ENCODE results near the gene POU3F2. TPM values are rescaled to one million over a fixed set of nuclear protein-coding genes. Genes with fewer than 3 reads are reported as not detected.

Gene POU3F2
- total and polyA plus RNA-seq, 2 of the 13 experiments (the other 11 are each of a cell fraction or from before 2014, with no cell fraction given) = not detected

GRCh38 chr6:98880486-98880885 lies 46.1 kb downstream of the POU3F2 start:
- H4K20me1 ChIP-seq (ENCODE audit: insufficient read depth, low read length) = no peaks in the 10 kb centered on the region
- H3K9me3 ChIP-seq (ENCODE audit: low read length) = no peaks in the 10 kb centered on the region
- H3K27me3 ChIP-seq (ENCODE audit: control insufficient read depth in 1 of 2, insufficient read depth in 2 of 2, low read length in 2 of 2) = no peaks in the 10 kb centered on the region
- H3K4me1 ChIP-seq (ENCODE audit: insufficient read depth, low read length) = no peaks in the 10 kb centered on the region; the same call in 1 of the 2 replicates
- DNase-seq (ENCODE audit: low spot score) (no peak), FAIRE-seq (no peak), ATAC-seq (peak; percentile 51; the same call in 2 of the 3 replicates)
- intact Hi-C loops (cut with micrococcal nuclease; ENCODE audit: unreplicated experiment) (no loop called here), in situ Hi-C loops (cut with HindIII; ENCODE audit: extremely low pct_ligation_motif_present, low pct_unique_long_range_greater_than_20kb) (no loop called here)
- ChIA-PET CTCF (ENCODE audit: low intra/inter-chr PET ratio, low total read pairs) (no interaction called here), POLR2A (no interaction called here)
- no peak overlapping the region for H3K4me3 ChIP-seq (replicated peaks in 1 of 3; ENCODE audit: insufficient read depth in 1 of 3, low read depth in 2 of 3, low read length in 3 of 3)
- no peak overlapping the region for H3K9ac ChIP-seq (ENCODE audit: insufficient read depth, low read depth, low read length)
- H2AFZ ChIP-seq (ENCODE audit: low read length) = no peak overlapping the region
- TF ChIP-seq MAFK (conservative IDR thresholded peaks at IDR 0.05 in 1 of 2, IDR thresholded peaks at IDR 0.05 in 1 of 2; ENCODE audit: low read length in 2 of 2) (peak; percentile 1 to 15; a peak in 1 of 4 replicates), KLF13 (CRISPR knock-in tag; IDR thresholded peaks at IDR 0.05) (no peak)
- H3K79me2 ChIP-seq (ENCODE audit: insufficient read depth, low read length) = no peaks in the 10 kb centered on the region
- H3K27ac ChIP-seq (ENCODE audit: extremely low read length, insufficient read depth, low read length) = no peak overlapping the region
- no TSS peak for BruUV-seq (replicated peaks)
- peaks cover under 1 to 8% of the 10 kb centered on the region in 2 experiments; a peak in 2 of 5 replicates for H3K36me3 ChIP-seq (replicated peaks in 1 of 2; ENCODE audit: control insufficient read depth in 1 of 2, insufficient read depth in 2 of 2, low read length in 2 of 2)
- H3K4me2 ChIP-seq (ENCODE audit: low read depth, low read length) = no peak overlapping the region

GRCh38 chr6:98885330-98885729 lies 51.0 kb downstream of the POU3F2 start:
- ATAC-seq = no peak
- Histone ChIP-seq H3K36me3 (replicated peaks in 1 of 2; ENCODE audit: control insufficient read depth in 1 of 2, insufficient read depth in 2 of 2, low read length in 2 of 2) (peaks cover 0 to 5% of the 10 kb centered on the region in 2 experiments; a peak in 2 of 5 replicates), H3K4me2 (ENCODE audit: low read depth, low read length) (no peak overlapping the region), H3K4me3 (replicated peaks in 1 of 3; ENCODE audit: insufficient read depth in 1 of 3, low read depth in 2 of 3, low read length in 3 of 3) (no peak overlapping the region), H2AFZ (ENCODE audit: low read length) (no peak overlapping the region), H3K9me3 (ENCODE audit: low read length) (no peaks in the 10 kb centered on the region), H3K9ac (ENCODE audit: insufficient read depth, low read depth, low read length) (no peak overlapping the region), H3K79me2 (ENCODE audit: insufficient read depth, low read length) (no peaks in the 10 kb centered on the region), H4K20me1 (ENCODE audit: insufficient read depth, low read length) (no peaks in the 10 kb centered on the region), H3K4me1 (ENCODE audit: insufficient read depth, low read length) (no peaks in the 10 kb centered on the region; the same call in 1 of the 2 replicates), H3K27me3 (ENCODE audit: control insufficient read depth in 1 of 2, insufficient read depth in 2 of 2, low read length in 2 of 2) (no peaks in the 10 kb centered on the region), H3K27ac (ENCODE audit: extremely low read length, insufficient read depth, low read length) (no peak overlapping the region)
- intact Hi-C loops (cut with micrococcal nuclease; ENCODE audit: unreplicated experiment) (no loop called here), in situ Hi-C loops (cut with HindIII; ENCODE audit: extremely low pct_ligation_motif_present, low pct_unique_long_range_greater_than_20kb) (no loop called here)
- WGBS (ENCODE audit: low lambda C conversion rate) = 96% methylated on average over 3 of the region's 3 CpGs
- FAIRE-seq = no peak
- CTCF ChIA-PET (ENCODE audit: low intra/inter-chr PET ratio, low total read pairs) = no interaction called here
- DNase-seq (ENCODE audit: low spot score) = no peak
- no peak for TF ChIP-seq NCOA5 (CRISPR knock-in tag; IDR thresholded peaks at IDR 0.05)
- no peak for TF ChIP-seq ZBTB8A (CRISPR knock-in tag; IDR thresholded peaks at IDR 0.05; ENCODE audit: borderline replicate concordance, low read depth)
- TF ChIP-seq ZSCAN25 (CRISPR knock-in tag; IDR thresholded peaks at IDR 0.05) = no peak
- TF ChIP-seq ATRX (CRISPR knock-in tag; IDR thresholded peaks at IDR 0.05; ENCODE audit: borderline replicate concordance) = no peak
- TF ChIP-seq ZNF362 (CRISPR knock-in tag; IDR thresholded peaks at IDR 0.05; ENCODE audit: borderline replicate concordance) = no peak
- TF ChIP-seq U2AF2 (IDR thresholded peaks at IDR 0.05; ENCODE audit: low read depth, low read length) = no peak
- TF ChIP-seq KDM5A (IDR thresholded peaks at IDR 0.05; ENCODE audit: borderline replicate concordance, low read length) = no peak
- TF ChIP-seq NPAS2 (CRISPR knock-in tag; IDR thresholded peaks at IDR 0.05; ENCODE audit: borderline replicate concordance) = no peak
- no peak for TF ChIP-seq ZNF333 (CRISPR knock-in tag; IDR thresholded peaks at IDR 0.05; ENCODE audit: borderline replicate concordance)
- TF ChIP-seq ZNF530 (CRISPR knock-in tag; IDR thresholded peaks at IDR 0.05; ENCODE audit: low read depth) = no peak
- no peak for TF ChIP-seq ARNT2 (CRISPR knock-in tag; IDR thresholded peaks at IDR 0.05; ENCODE audit: low read depth)
- TF ChIP-seq CC2D1A (CRISPR knock-in tag; IDR thresholded peaks at IDR 0.05) = no peak
- no peak for TF ChIP-seq TP53 (CRISPR knock-in tag; conservative IDR thresholded peaks at IDR 0.05)
- TF ChIP-seq, protein P1, sequence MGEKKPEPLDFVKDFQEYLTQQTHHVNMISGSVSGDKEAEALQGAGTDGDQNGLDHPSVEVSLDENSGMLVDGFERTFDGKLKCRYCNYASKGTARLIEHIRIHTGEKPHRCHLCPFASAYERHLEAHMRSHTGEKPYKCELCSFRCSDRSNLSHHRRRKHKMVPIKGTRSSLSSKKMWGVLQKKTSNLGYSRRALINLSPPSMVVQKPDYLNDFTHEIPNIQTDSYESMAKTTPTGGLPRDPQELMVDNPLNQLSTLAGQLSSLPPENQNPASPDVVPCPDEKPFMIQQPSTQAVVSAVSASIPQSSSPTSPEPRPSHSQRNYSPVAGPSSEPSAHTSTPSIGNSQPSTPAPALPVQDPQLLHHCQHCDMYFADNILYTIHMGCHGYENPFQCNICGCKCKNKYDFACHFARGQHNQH (CRISPR knock-in tag; IDR thresholded peaks at IDR 0.05) = no peak
- no peak for TF ChIP-seq SETDB1 (CRISPR knock-in tag; IDR thresholded peaks at IDR 0.05; ENCODE audit: borderline replicate concordance)
- TF ChIP-seq ISX (CRISPR knock-in tag; conservative IDR thresholded peaks at IDR 0.05) = no peak
- no TSS peak for BruUV-seq (replicated peaks)
- POLR2A ChIA-PET = no interaction called here
